Caco-2 (cell line): ENCODE data around the gene C2orf68. TPM values are rescaled to one million over a fixed set of nuclear protein-coding genes. Genes with fewer than 3 reads are reported as not detected.

ENCODE experiments used
- BruUV-seq: library from RNA; stranded (reverse); fragments of 400-500 nt; replicated peaks from 2 replicates; lab custom pipeline; 2021; lab: Mats Ljungman, UMichigan
- CTCF ChIA-PET: fragments of 300-600 bp; sonication (Branson Sonifier 250); formaldehyde crosslinking; loops from one replicate; lab custom pipeline; 2022; ENCODE audit warnings: antibody characterized with exemption; lab: Charles Lee
- POLR2A ChIA-PET: fragments of 300-600 bp; sonication (Branson Sonifier 250); formaldehyde crosslinking; loops from one replicate; lab custom pipeline; 2022; ENCODE audit warnings: antibody characterized with exemption; lab: Charles Lee
- DNase-seq, 2 experiments: peaks; one replicate each; pipeline versions ENCODE4 v3.0.0 to v3.0.0-alpha.2; 2020 to 2022
- H3K27me3 ChIP-seq: replicated peaks from 2 replicates; pipeline ENCODE4 v1.6.0; 2011; ENCODE audit warnings: low read length; ENCODE audit not compliant: control insufficient read depth, insufficient read depth
- H3K36me3 ChIP-seq: 2 replicates; pipeline ENCODE4 v1.5.1; 2011; ENCODE audit warnings: low read length; ENCODE audit not compliant: control insufficient read depth, insufficient read depth
- H3K4me1 ChIP-seq: fragments of 250-450 bp; sonication (Bioruptor Pico); 2 replicates; pipeline ENCODE4 v1.5.1; 2020; ENCODE audit warnings: mild to moderate bottlenecking
- H3K4me3 ChIP-seq: 2 replicates; pipeline ENCODE4 v1.5.1; 2011; ENCODE audit warnings: low read depth, mild to moderate bottlenecking, control low read depth, low read length
- H3K9me3 ChIP-seq: fragments of 250-450 bp; sonication (Bioruptor Pico); 2 replicates; pipeline ENCODE4 v1.5.1; 2020; ENCODE audit warnings: mild to moderate bottlenecking, moderate library complexity
- H3K27ac Mint-ChIP-seq: one replicate; pipeline ENCODE4 v1.8.0; 2022; ENCODE audit warnings: mixed read lengths; ENCODE audit not compliant: unreplicated experiment
- H3K27me3 Mint-ChIP-seq: one replicate; pipeline ENCODE4 v1.8.0; 2022; ENCODE audit warnings: mixed read lengths; ENCODE audit not compliant: insufficient read depth, unreplicated experiment
- H3K36me3 Mint-ChIP-seq: one replicate; pipeline ENCODE4 v1.8.0; 2022; ENCODE audit warnings: mild to moderate bottlenecking, mixed read lengths; ENCODE audit not compliant: insufficient read depth, unreplicated experiment
- H3K4me1 Mint-ChIP-seq: one replicate; pipeline ENCODE4 v1.8.0; 2022; ENCODE audit warnings: low read depth, mixed read lengths; ENCODE audit not compliant: unreplicated experiment
- H3K4me3 Mint-ChIP-seq: one replicate; pipeline ENCODE4 v1.8.0; 2022; ENCODE audit warnings: mild to moderate bottlenecking, moderate library complexity, mixed read lengths; ENCODE audit not compliant: unreplicated experiment
- H3K9me3 Mint-ChIP-seq: one replicate; pipeline ENCODE4 v1.8.0; 2022; ENCODE audit warnings: mixed read lengths; ENCODE audit not compliant: unreplicated experiment
- CTCF ChIP-seq, 2 experiments: fragments of 200-600 bp in 1 of 2; IDR thresholded peaks; 1 replicate in 1 of 2; 2 replicates in 1 of 2; pipeline versions ENCODE4 v1.5.1 to v1.8.0; 2011 to 2022; ENCODE audit warnings: antibody characterized with exemption in 1 of 2, control low read depth in 1 of 2, inconsistent platforms in 1 of 2, low read depth in 1 of 2, low read length in 1 of 2, mild to moderate bottlenecking in 1 of 2, moderate library complexity in 1 of 2; ENCODE audit not compliant: insufficient read depth in 1 of 2, severe bottlenecking in 1 of 2, unreplicated experiment in 1 of 2
- intact Hi-C: fragments of 100-400 bp; cut with micrococcal nuclease; formaldehyde crosslinking; loops from one replicate; pipeline ENCODE4 v1.10.0; 2022; ENCODE audit not compliant: unreplicated experiment
- total RNA-seq: library from RNA; stranded (reverse); gene quantifications from 2 replicates; pipeline ENCODE4 v1.2.3, GENCODE V29; 2022

The C2orf68 gene
- total RNA-seq, 1 experiment from 2014 or later, result 54.5 TPM

- no peak overlapping the region for H3K4me3 ChIP-seq
- H3K36me3 ChIP-seq, result peaks cover 4% of the 10 kb centered on the region
- no TSS peak for BruUV-seq
- intact Hi-C loops, result loop anchor here (5.0 kb wide), 1 partner anchor 61 kb away; no protein-coding TSS in a partner anchor
- Mint-ChIP-seq H3K4me3 (no peak overlapping the region), H3K27me3 (no peaks in the 10 kb centered on the region), H3K4me1 (peaks cover 12% of the 10 kb centered on the region), H3K9me3 (no peaks in the 10 kb centered on the region), H3K27ac (no peak overlapping the region), H3K36me3 (peaks cover 99% of the 10 kb centered on the region)
- H3K27me3 ChIP-seq, result no peaks in the 10 kb centered on the region
- POLR2A ChIA-PET, result no interaction called here
- H3K4me1 ChIP-seq, result 0 out of 2 replicates have a peak, but pooled peaks cover 5% of the 10 kb centered on the region
- CTCF ChIA-PET, result no interaction called here
- no peak for DNase-seq
- no peak for TF ChIP-seq CTCF (IDR thresholded peaks at IDR 0.05; ENCODE audit: insufficient read depth in 1 of 2, low read depth in 1 of 2, low read length in 1 of 2, severe bottlenecking in 1 of 2, unreplicated experiment in 1 of 2)
- H3K9me3 ChIP-seq, result no peaks in the 10 kb centered on the region
These were observed 34.3 kb upstream of the C2orf68 start for GRCh38 chr2:85646166-85646565.

- Mint-ChIP-seq H3K4me1 (peaks cover 11% of the 10 kb centered on the region), H3K27me3 (no peaks in the 10 kb centered on the region), H3K36me3 (peaks cover 100% of the 10 kb centered on the region), H3K9me3 (no peaks in the 10 kb centered on the region), H3K4me3 (no peak overlapping the region), H3K27ac (no peak overlapping the region)
- no peaks in the 10 kb centered on the region for H3K9me3 ChIP-seq
- ChIA-PET CTCF (no interaction called here), POLR2A (no interaction called here)
- TF ChIP-seq CTCF (IDR thresholded peaks at IDR 0.05; ENCODE audit: insufficient read depth in 1 of 2, low read depth in 1 of 2, low read length in 1 of 2, severe bottlenecking in 1 of 2, unreplicated experiment in 1 of 2), result no peak
- no peak for DNase-seq
- no peak overlapping the region for H3K4me3 ChIP-seq
- 0 out of 2 replicates have a peak, but pooled peaks cover 5% of the 10 kb centered on the region for H3K4me1 ChIP-seq
- no peaks in the 10 kb centered on the region for H3K27me3 ChIP-seq
- BruUV-seq, result no TSS peak
- peaks cover 6% of the 10 kb centered on the region for H3K36me3 ChIP-seq
- intact Hi-C loops, result loop anchor here (5.0 kb wide), 1 partner anchor 62 kb away; no protein-coding TSS in a partner anchor
These were observed 33.0 kb upstream of the C2orf68 start for GRCh38 chr2:85644909-85645308.

GRCh38 chr2:85642725-85643124 lies 30.9 kb upstream of the C2orf68 start:
- Histone ChIP-seq H3K4me3 (no peak overlapping the region), H3K36me3 (peaks cover 5% of the 10 kb centered on the region), H3K27me3 (no peaks in the 10 kb centered on the region), H3K9me3 (no peaks in the 10 kb centered on the region), H3K4me1 (no peaks in the 10 kb centered on the region)
- ChIA-PET POLR2A (no interaction called here), CTCF (no interaction called here)
- no peak for DNase-seq
- H3K27ac Mint-ChIP-seq, result no peak overlapping the region
- BruUV-seq, result no TSS peak
- no peak overlapping the region for H3K4me3 Mint-ChIP-seq
- H3K9me3 Mint-ChIP-seq, result no peaks in the 10 kb centered on the region
- peaks cover 100% of the 10 kb centered on the region for H3K36me3 Mint-ChIP-seq
- TF ChIP-seq CTCF (IDR thresholded peaks at IDR 0.05; ENCODE audit: insufficient read depth in 1 of 2, low read depth in 1 of 2, low read length in 1 of 2, severe bottlenecking in 1 of 2, unreplicated experiment in 1 of 2), result no peak
- intact Hi-C loops, result no loop called here
- H3K4me1 Mint-ChIP-seq, result no peaks in the 10 kb centered on the region
- H3K27me3 Mint-ChIP-seq, result no peaks in the 10 kb centered on the region
